HG02610 (cell line): ENCODE data around the gene LSG1.
A peak's percentile ranks its signal among the peaks of the same experiment; 100 is the strongest.

ENCODE experiments used
- ATAC-seq: cut with Tn5 transposase; IDR thresholded peaks from one replicate; pipeline ENCODE4 v1.9.1; 2021; ENCODE audit warnings: mild to moderate bottlenecking, moderate library complexity; ENCODE audit not compliant: unreplicated experiment

LSG1 gene

DNA sequence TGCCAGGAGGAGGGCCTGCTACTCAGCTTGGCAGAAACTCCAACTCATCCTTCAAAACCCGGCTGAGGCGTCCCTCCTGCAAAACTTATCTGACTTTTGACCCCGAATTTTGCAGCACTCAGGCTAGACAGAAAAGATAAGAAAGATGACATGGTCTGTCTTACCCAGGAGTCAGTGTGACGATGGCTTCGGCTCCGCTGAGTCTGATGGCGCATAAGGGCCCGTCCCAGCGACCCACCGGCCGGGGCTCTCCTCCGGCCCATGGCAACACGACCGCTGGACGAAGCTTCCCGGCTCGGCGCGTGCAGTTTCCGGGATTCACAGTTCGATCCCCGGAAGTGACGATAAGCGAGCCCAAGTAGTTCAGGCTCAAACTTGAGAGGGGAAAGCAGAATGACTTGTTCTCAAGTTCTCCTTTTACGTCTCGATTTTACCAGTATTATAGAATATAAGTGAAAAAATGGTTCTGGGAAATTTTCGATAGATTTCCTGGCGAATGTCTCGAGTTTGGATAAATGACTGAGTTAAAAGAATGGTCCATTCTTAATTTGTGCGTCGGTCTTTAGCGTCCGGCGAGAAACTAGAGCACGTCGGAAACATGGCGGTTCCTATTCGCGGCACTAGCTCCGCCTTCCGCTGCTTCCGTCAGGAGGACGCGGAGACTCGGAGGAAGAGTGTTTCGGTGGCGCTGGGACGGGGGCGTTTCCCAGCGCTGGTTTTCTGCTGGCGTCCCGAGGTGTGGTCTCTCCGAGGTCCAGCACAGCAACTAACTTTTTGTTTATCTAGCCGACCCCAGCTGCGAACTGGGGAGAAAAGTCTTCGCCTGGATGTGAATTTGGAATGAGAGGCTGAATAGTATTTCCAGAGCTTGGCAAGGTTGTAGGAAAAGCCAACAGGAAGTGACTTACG, at the start of gene LSG1:
Gene LSG1 (minus strand): TSS at position 292 of the 909 bp plus-strand sequence. CDS start 29 bp downstream, at position 263.
- ATAC-seq: peak; percentile 82

DNA sequence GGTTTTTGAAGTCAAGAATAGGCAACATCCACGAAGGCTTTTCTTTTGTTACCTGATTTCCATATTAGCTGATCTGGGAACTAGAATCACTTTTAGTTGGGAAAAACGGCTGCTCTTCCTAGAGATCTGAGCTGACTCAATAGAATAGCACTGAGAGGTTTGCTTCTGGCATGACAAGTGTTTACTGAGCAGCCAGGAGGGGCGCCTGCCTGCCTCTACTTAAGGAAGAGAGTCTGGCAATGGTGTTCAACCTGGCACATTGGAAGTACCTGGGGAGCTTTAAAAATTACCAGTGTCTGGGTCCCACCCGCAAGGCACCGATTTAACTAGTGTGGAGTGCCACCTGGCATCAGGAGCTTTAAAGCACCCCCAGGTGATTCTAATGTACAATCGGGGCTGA, 48.1 kb upstream of the LSG1 start:
- ATAC-seq: no peak

DNA sequence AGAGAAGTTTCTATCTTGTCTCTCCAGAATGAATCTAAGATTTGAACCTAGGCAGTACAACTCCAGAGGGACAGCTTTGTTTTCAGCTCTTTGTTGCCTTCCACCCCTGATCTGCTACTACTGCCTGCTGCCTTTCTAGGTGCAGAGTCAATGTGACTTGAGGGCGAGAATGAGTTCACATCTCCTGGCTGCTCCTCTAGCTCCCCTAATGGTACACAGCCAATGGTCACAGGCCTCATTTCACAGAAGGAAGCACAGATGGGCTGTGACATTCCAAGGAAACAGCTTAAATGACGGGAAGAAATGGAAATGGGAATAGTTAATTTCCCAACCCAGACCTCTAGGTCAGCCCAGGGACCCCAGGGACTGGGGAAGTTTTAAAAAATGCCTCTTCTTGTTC, 46.1 kb upstream of the LSG1 start:
- ATAC-seq: no peak

DNA sequence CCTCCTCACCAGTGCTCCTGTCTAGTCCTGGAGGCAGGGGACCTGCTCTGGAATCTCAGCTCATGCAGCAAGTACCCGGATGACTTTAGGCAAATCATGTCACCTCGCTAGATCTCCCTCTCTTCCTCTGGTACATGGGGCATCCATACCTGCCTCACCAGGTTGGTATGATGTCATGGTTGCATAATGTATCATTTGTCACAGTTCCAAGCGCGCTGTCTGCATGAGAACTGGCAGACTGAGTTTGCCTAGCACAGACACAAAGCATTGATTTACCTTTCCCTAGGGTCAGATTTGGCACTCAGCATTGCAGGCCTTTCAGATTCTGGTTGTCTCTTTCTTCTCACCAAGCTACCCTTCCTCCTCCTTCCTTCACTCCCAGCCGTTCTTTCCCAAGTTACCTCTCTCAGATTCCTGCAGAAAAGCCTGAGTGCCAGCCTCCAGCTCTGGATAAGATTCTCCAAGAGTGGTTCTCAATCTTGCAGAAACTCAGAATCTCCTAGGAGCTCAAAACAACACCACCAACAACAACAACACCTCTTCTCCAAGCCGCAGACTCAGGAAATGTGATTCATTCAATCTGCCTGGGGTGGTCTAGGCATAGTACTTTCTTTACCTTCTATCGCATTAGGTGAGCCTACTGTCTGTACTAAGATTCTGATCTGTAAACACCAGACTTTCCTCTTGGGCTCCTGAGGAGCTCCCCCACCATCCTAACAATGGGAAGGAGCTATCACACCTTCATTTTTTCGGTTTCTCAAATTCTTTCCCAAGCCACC, 43.2 kb upstream of the LSG1 start:
- ATAC-seq: no peak

DNA sequence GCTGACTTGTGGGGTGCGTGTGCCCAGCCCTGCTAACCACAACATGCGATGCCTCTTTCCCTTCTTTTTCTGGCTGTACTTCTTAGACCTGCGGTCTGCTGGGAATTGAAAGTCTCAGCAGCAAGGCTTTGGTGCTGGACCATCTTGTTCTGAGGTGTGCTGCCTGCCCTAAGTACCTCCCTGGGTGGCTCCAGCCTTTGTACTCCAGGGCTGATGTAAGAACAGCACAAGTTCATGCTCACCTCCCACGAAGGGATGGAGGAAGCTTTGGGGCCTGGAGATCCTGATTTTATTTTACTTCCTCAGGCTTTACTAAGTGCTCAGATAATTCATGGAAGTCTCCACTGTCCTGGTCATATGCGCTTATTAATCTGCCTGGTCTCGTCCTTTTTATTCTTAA, 42.6 kb upstream of the LSG1 start:
- ATAC-seq: no peak

DNA sequence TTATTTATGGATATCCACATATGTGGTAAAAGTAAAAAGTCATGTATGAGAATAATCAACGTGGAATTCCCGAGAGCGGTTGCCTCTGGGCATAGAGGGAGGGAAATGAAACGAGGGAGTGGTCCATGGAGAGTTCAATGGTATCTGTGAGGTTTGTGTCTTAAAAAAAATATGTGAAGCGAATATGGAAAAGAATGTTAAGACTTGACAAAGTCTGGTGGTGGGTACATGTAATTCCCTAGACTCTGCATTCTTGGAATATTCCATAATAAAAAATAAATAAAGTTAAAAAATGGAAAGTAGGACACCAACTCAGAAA, 42.1 kb upstream of the LSG1 start:
- no peak for ATAC-seq

- no peak for ATAC-seq
Measured at GRCh38 chr3:194713299-194714136, 41.5 kb upstream of the LSG1 start.

DNA sequence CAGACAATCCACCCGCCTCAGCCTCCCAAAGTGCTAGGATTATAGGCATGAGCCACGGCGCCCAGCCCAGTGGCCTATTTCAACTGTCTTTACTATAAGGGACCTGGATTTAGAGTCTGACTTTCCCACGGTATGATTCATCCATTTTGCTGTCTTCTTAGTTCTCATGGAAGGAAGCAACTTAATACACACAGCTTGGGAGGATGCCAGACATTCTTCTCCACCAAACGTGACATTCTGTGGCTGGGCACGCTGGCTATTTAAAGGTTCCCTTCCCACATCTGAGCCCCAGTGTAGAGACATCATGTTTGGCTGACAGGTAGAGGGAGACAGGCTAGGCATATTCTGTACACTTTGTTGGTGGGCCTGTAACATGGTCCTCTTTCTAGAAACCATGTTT, 39.9 kb upstream of the LSG1 start:
- ATAC-seq: no peak

GRCh38 chr3:194711286-194711685, 39.3 kb upstream of the LSG1 start:
- no peak for ATAC-seq

- no peak for ATAC-seq
Measured at GRCh38 chr3:194707147-194707540, 35.2 kb upstream of the LSG1 start.

DNA sequence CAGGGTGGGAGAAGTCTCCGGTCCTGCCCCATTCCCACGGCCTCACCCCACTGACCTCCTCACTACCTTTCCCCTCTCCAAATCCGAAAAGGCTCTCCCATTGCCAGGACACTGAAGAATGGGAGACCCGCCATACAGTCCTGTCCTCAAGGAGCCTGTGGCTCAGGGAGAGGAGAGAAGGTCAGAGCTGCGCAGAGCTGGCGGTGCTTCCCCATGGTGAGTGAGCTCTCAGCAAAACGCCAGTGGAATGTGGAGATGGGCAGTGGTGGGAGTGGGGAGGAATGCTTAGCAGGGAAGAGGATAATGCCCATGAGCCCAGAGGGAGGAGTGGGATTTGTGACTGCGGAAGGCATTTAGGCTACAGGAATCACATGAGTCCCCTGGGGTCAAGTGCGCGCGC, 33.8 kb upstream of the LSG1 start:
- no peak for ATAC-seq

- no peak for ATAC-seq
Measured at GRCh38 chr3:194705227-194705626, 33.2 kb upstream of the LSG1 start.

DNA sequence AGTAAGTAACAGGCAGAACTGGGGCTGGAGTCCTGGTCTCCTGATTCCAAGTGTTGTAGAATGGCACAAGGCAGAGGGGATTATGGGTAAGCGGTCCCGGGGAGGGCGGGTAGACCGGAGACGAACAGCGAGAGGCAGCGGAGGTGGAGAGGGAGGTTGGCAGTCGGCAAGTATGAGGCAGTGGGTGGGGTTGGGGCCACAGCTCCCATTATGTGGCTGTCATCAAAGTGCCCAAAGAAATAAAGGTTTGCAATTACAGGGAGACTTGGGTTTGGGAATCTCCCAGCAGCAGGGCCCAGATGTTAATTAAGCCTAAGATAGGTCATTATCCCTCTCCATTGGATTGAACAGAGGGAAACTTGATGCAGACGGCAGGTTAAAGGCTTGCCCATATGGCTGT, 30.6 kb upstream of the LSG1 start:
- ATAC-seq: no peak

GRCh38 chr3:194696702-194697101, 24.7 kb upstream of the LSG1 start:
- ATAC-seq: no peak

- ATAC-seq: peak; percentile 79
Measured at GRCh38 chr3:194691481-194692283, 19.7 kb upstream of the LSG1 start.

- no peak for ATAC-seq
Measured at GRCh38 chr3:194690501-194691372, 18.7 kb upstream of the LSG1 start.

GRCh38 chr3:194689493-194689944, 17.5 kb upstream of the LSG1 start:
- ATAC-seq: no peak

DNA sequence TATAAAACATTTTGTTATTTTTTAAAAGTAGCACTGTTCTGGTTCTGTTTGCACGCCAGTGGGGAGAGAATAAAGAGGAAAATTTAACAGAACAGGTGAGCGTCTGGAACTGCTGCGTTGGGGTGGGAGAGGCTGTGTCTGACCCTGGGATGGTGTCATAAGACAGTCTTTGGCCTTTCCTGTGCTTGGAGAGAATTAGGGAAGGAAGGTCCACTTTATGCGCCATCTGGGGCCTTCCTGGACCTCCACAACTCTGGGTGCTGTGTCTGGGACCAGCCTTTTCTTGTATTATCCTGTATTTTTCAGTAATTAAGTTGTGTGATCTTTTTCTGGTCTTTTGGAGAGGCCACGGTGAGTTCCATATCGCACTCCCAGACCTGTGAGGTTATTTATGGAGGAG, 17.0 kb upstream of the LSG1 start:
- no peak for ATAC-seq

DNA sequence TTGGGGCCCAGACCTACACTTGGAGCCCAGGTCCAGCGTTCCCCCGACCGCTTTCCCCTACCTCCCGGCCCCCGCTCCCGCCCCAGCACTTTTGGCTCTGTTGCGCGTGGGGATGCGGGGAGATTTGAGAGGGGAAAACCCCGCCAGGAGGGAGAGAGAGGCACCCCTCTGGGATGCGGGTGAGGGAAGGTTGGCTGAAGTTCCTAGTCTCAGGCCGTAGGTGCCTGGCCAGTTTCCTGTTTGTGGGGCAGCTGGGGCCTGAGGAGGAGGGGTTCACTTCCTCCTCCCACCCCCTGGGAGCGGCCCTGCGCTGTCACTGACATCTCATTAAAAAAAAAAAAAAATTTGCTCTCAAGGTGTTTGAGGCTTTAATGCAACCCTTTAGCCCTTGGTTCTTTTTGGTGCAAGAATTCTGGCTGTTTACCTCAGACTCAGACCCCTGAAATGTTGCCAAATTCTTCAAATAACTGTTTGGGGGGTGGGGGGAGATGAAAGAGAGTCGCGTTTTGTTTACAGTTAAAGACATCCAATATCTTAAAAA, 16.3 kb upstream of the LSG1 start:
- ATAC-seq: no peak
